K562 (cell line): Measurements from ENCODE around the gene SPTY2D1. TPM values are rescaled to one million over a fixed set of nuclear protein-coding genes. Genes with fewer than 3 reads are reported as not detected.

ENCODE experiments used
- BCOR ChIP-seq: fragments of 450-650 bp; IDR thresholded peaks from 2 replicates; pipeline ENCODE4 v1.6.1; 2016
- BHLHE40 ChIP-seq: IDR thresholded peaks from 2 replicates; pipeline ENCODE4 v1.6.1; 2011; ENCODE audit warnings: low read length, improper control_type of control experiment
- ELF4 ChIP-seq: fragments of 450-650 bp; formaldehyde crosslinking; IDR thresholded peaks from 2 replicates; pipeline ENCODE4 v1.4.0; 2022; ENCODE audit warnings: missing genetic modification characterization
- ETV1 ChIP-seq: fragments of 450-650 bp; conservative IDR thresholded peaks from 2 replicates; pipeline ENCODE4 v1.6.1; 2016; ENCODE audit warnings: missing genetic modification characterization, control low read depth, low read depth, missing compliant biosample characterization
- EZH2 ChIP-seq: IDR thresholded peaks from 2 replicates; pipeline ENCODE4 v1.6.1; 2012; ENCODE audit warnings: low read depth, mild to moderate bottlenecking, inconsistent platforms, low read length, borderline replicate concordance
- FIP1L1 ChIP-seq: fragments of 200-400 bp; formaldehyde crosslinking; IDR thresholded peaks from 2 replicates; pipeline ENCODE4 v1.6.1; 2018; ENCODE audit warnings: mild to moderate bottlenecking, low read depth, low read length; ENCODE audit not compliant: poor library complexity, severe bottlenecking
- KLF16 ChIP-seq: IDR thresholded peaks from 2 replicates; pipeline ENCODE4 v1.6.1; 2016; ENCODE audit warnings: antibody characterized with exemption
- MTA2 ChIP-seq: fragments of 450-650 bp; IDR thresholded peaks from 2 replicates; pipeline ENCODE4 v1.6.1; 2016; ENCODE audit warnings: low read depth
- NEUROD1 ChIP-seq: fragments of 150-350 bp; IDR thresholded peaks from 2 replicates; pipeline ENCODE4 v1.6.1; 2014; ENCODE audit warnings: borderline replicate concordance, low read length, low read depth; ENCODE audit not compliant: partially characterized antibody
- NFIX ChIP-seq: fragments of 250-450 bp; sonication (Bioruptor Pico); IDR thresholded peaks from 2 replicates; pipeline ENCODE4 v1.4.0; 2020; ENCODE audit warnings: low read depth, mild to moderate bottlenecking, moderate library complexity
- NR2C1 ChIP-seq, 2 experiments: fragments of 450-650 bp; IDR thresholded peaks; 2 replicates each; pipeline ENCODE4 v1.6.1; 2017; ENCODE audit warnings: mild to moderate bottlenecking in 2 of 2, antibody characterized with exemption in 1 of 2, inconsistent platforms in 1 of 2, missing compliant biosample characterization in 1 of 2, missing genetic modification characterization in 1 of 2
- POLR2AphosphoS2 ChIP-seq: IDR thresholded peaks from 2 replicates; pipeline ENCODE4 v1.6.1; 2012; ENCODE audit warnings: low read length, improper control_type of control experiment
- ZC3H4 ChIP-seq: sonication (generic); formaldehyde crosslinking; IDR thresholded peaks from 2 replicates; pipeline ENCODE4 v1.9.0; 2021; ENCODE audit warnings: missing genetic modification reagents, borderline replicate concordance
- ZNF696 ChIP-seq: fragments of 250-450 bp; sonication (Bioruptor Pico); conservative IDR thresholded peaks from 2 replicates; pipeline ENCODE4 v1.4.0; 2020; ENCODE audit warnings: mild to moderate bottlenecking, moderate library complexity
- polyA plus RNA-seq, 8 experiments: library from polyadenylated mRNA; depleted of rRNA in 4 of 8; stranded (reverse) in 5 of 8; unstranded in 3 of 8; fragments of >200 nt; fragmentation: Nextera tagmentation in 2 of 8; fragmentation: Illumina TruSeq in 1 of 8; extraction: Ambion mirVana in 2 of 8; extraction: Trizol in 1 of 8; gene quantifications; 2 replicates each; pipeline versions ENCODE4 v1.2.1 to v1.2.3, GENCODE V29; 2011 to 2014; ENCODE audit warnings: inconsistent platforms in 1 of 8, missing spikeins in 1 of 8
- total RNA-seq, 7 experiments: library from RNA; depleted of rRNA in 6 of 7; stranded (reverse); fragments of >200 nt in 6 of 7; fragmentation: Illumina TruSeq in 2 of 7; extraction: Trizol in 2 of 7; gene quantifications; 2 replicates each; pipeline versions ENCODE4 v1.2.1 to v1.2.3, GENCODE V29; 2011 to 2021; ENCODE audit warnings: low replicate concordance in 1 of 7
- TF ChIP-seq, protein P1 (sequence below), 2 experiments: IDR thresholded peaks; 2 replicates each; pipeline ENCODE4 v1.6.1; 2011; ENCODE audit warnings: borderline replicate concordance in 1 of 2, control low read depth in 1 of 2, low read depth in 1 of 2, low read length in 1 of 2, mild to moderate bottlenecking in 1 of 2, mixed read lengths in 1 of 2, moderate library complexity in 1 of 2; ENCODE audit not compliant: insufficient read depth in 1 of 2, insufficient read length in 1 of 2, poor library complexity in 1 of 2, severe bottlenecking in 1 of 2; ENCODE audit errors: extremely low read depth in 1 of 2
- TF ChIP-seq, protein P2 (sequence below): sonication (generic); formaldehyde crosslinking; IDR thresholded peaks from 2 replicates; pipeline ENCODE4 v1.8.0; 2023; ENCODE audit warnings: mild to moderate bottlenecking, missing genetic modification reagents
- TF ChIP-seq, protein P3 (sequence below), 2 experiments: fragments of 450-650 bp in 1 of 2; sonication (generic) in 1 of 2; formaldehyde crosslinking in 1 of 2; IDR thresholded peaks in 1 of 2; conservative IDR thresholded peaks in 1 of 2; 2 replicates each; pipeline versions ENCODE4 v1.6.1 to v1.8.1; 2016 to 2023; ENCODE audit warnings: mild to moderate bottlenecking in 2 of 2, moderate library complexity in 2 of 2, inconsistent platforms in 1 of 2, missing genetic modification reagents in 1 of 2

The SPTY2D1 gene
- total and polyA plus RNA-seq, 9 of the 15 experiments (the other 6 are each of a cell fraction or from before 2014, with no cell fraction given), result 3.2 to 32.1 (median 12.9) TPM

DNA sequence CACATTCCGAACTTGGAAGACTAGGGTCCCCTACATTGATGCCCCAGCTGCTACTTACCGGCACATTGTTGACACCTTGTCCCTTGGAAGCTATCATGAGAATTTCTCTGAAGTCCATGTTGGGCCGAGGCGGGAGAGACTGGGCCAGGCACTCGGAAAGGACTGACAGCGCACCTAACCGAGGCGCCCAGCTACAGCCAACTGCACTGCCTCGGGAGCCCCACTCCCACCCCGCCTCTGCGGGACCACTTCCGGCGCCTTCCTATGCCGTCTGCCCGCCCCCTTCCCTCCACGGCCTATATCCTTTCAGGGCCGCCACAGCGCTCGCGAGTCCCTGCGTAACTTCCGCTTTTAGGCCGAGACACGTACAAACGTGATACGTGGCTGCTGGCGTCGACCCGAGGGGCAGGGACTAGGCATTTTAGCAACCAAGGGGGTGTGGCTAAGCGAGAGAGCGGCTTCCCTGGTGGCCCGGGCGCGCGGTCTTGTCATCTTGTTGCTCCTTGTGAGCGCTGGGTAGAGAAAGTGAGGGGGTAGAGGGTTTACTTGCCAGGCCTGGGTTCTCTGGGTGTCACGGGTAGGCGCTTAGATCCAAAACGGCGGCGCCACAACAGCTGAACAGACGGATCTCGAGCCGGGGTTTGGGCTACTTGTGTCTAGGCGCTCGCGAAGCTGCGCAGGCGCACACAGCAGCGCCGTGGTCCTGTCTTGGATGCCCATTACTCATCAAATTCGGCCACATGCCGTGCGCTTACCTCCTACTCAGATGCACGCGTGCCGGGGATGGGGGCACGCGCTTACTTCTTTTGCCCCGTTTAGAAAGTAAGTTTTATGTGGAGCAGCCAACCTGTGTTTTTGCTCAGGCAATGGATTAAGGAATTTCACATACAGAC is at the start of gene SPTY2D1 (continued):
- peak; percentile 82; the same call in 1 of the 2 replicates for TF ChIP-seq POLR2AphosphoS2
- no peak for TF ChIP-seq KLF16
- TF ChIP-seq EZH2, result no peak
- TF ChIP-seq, protein P1, sequence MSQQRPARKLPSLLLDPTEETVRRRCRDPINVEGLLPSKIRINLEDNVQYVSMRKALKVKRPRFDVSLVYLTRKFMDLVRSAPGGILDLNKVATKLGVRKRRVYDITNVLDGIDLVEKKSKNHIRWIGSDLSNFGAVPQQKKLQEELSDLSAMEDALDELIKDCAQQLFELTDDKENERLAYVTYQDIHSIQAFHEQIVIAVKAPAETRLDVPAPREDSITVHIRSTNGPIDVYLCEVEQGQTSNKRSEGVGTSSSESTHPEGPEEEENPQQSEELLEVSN (IDR thresholded peaks at IDR 0.05; ENCODE audit: borderline replicate concordance in 1 of 2, extremely low read depth in 1 of 2, insufficient read depth in 1 of 2, insufficient read length in 1 of 2, low read depth in 1 of 2, low read length in 1 of 2, poor library complexity in 1 of 2, severe bottlenecking in 1 of 2), result peak; percentile 88 to 97
- TF ChIP-seq FIP1L1, result peak; percentile 24
- no peak for TF ChIP-seq ELF4
- TF ChIP-seq, protein P2, sequence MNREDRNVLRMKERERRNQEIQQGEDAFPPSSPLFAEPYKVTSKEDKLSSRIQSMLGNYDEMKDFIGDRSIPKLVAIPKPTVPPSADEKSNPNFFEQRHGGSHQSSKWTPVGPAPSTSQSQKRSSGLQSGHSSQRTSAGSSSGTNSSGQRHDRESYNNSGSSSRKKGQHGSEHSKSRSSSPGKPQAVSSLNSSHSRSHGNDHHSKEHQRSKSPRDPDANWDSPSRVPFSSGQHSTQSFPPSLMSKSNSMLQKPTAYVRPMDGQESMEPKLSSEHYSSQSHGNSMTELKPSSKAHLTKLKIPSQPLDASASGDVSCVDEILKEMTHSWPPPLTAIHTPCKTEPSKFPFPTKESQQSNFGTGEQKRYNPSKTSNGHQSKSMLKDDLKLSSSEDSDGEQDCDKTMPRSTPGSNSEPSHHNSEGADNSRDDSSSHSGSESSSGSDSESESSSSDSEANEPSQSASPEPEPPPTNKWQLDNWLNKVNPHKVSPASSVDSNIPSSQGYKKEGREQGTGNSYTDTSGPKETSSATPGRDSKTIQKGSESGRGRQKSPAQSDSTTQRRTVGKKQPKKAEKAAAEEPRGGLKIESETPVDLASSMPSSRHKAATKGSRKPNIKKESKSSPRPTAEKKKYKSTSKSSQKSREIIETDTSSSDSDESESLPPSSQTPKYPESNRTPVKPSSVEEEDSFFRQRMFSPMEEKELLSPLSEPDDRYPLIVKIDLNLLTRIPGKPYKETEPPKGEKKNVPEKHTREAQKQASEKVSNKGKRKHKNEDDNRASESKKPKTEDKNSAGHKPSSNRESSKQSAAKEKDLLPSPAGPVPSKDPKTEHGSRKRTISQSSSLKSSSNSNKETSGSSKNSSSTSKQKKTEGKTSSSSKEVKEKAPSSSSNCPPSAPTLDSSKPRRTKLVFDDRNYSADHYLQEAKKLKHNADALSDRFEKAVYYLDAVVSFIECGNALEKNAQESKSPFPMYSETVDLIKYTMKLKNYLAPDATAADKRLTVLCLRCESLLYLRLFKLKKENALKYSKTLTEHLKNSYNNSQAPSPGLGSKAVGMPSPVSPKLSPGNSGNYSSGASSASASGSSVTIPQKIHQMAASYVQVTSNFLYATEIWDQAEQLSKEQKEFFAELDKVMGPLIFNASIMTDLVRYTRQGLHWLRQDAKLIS, result 0 out of 2 replicates have a peak, but pooled peaks have one; percentile 62
- peak; percentile 11 for TF ChIP-seq NEUROD1
- TF ChIP-seq BHLHE40, result peak; percentile 97
- TF ChIP-seq ZNF696 (CRISPR knock-in tag), result no peak
- TF ChIP-seq ETV1, result peak; percentile 65; the same call in 1 of the 2 replicates
- TF ChIP-seq NFIX (CRISPR knock-in tag), result no peak
- TF ChIP-seq BCOR, result 0 out of 2 replicates have a peak, but pooled peaks have one; percentile 11
- TF ChIP-seq NR2C1 (IDR thresholded peaks at IDR 0.05), result 0 out of 2 replicates have a peak, but pooled peaks have one; percentile 36
- no peak for TF ChIP-seq NR2C1 (tag; IDR thresholded peaks at IDR 0.05)
- TF ChIP-seq, protein P3, sequence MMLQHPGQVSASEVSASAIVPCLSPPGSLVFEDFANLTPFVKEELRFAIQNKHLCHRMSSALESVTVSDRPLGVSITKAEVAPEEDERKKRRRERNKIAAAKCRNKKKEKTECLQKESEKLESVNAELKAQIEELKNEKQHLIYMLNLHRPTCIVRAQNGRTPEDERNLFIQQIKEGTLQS (IDR thresholded peaks at IDR 0.05), result peak; percentile 49; the same call in 1 of the 2 replicates
- TF ChIP-seq, protein P3 (CRISPR knock-in tag; conservative IDR thresholded peaks at IDR 0.05), result peak; percentile 43; the same call in 1 of the 2 replicates
- no peak for TF ChIP-seq MTA2
- TF ChIP-seq ZC3H4, result no peak
